ENCODE data around the gene SF3A1.

GRCh38 chr22:30357236-30357570, 509 bp upstream of the SF3A1 start:
- TF ChIP-seq ZNF384 (IDR thresholded peaks at IDR 0.05): no peak
- TF ChIP-seq BHLHE40 (IDR thresholded peaks at IDR 0.05; ENCODE audit: borderline replicate concordance): no peak
- TF ChIP-seq FOXM1 (IDR thresholded peaks at IDR 0.05; ENCODE audit: borderline replicate concordance): no peak
- no peak for TF ChIP-seq ELF4 (IDR thresholded peaks at IDR 0.05)
- no peak for TF ChIP-seq SP1 (IDR thresholded peaks at IDR 0.05)
- TF ChIP-seq NFRKB (IDR thresholded peaks at IDR 0.05): no peak
- TF ChIP-seq FOXA1 (IDR thresholded peaks at IDR 0.05): no peak
- no peak for TF ChIP-seq LEF1 (IDR thresholded peaks at IDR 0.05; ENCODE audit: borderline replicate concordance)
- TF ChIP-seq FOXK2 (IDR thresholded peaks at IDR 0.05): no peak
- no peak for TF ChIP-seq TARDBP (IDR thresholded peaks at IDR 0.05)
- no peak for TF ChIP-seq CTBP1 (IDR thresholded peaks at IDR 0.05; ENCODE audit: borderline replicate concordance)
- no peak for TF ChIP-seq SUZ12 (IDR thresholded peaks at IDR 0.05)
- TF ChIP-seq ARNT (IDR thresholded peaks at IDR 0.05): no peak
- no peak for TF ChIP-seq HDGF (IDR thresholded peaks at IDR 0.05; ENCODE audit: borderline replicate concordance)
